Fibroblast of mammary gland (primary cell): ENCODE measurements around the gene SETX.

Source experiments
- DNase-seq: peaks from one replicate; pipeline ENCODE4 v3.0.0-alpha.2; 2010; ENCODE audit warnings: low read depth
- H3K4me3 ChIP-seq: 2 replicates; pipeline ENCODE4 v1.5.1; 2011; ENCODE audit warnings: low read depth, mild to moderate bottlenecking, low read length, moderate library complexity; ENCODE audit not compliant: control insufficient read depth
- TF ChIP-seq, protein P1 (sequence below): conservative IDR thresholded peaks from 2 replicates; pipeline ENCODE4 v1.5.1; 2011; ENCODE audit warnings: low read depth, low read length, inconsistent platforms; ENCODE audit not compliant: control insufficient read depth, insufficient read depth

The SETX gene

GRCh38 chr9:132370592-132370991, 15.8 kb upstream of the SETX start:
- no peak overlapping the region for H3K4me3 ChIP-seq
- no peak for DNase-seq
- TF ChIP-seq, protein P1, sequence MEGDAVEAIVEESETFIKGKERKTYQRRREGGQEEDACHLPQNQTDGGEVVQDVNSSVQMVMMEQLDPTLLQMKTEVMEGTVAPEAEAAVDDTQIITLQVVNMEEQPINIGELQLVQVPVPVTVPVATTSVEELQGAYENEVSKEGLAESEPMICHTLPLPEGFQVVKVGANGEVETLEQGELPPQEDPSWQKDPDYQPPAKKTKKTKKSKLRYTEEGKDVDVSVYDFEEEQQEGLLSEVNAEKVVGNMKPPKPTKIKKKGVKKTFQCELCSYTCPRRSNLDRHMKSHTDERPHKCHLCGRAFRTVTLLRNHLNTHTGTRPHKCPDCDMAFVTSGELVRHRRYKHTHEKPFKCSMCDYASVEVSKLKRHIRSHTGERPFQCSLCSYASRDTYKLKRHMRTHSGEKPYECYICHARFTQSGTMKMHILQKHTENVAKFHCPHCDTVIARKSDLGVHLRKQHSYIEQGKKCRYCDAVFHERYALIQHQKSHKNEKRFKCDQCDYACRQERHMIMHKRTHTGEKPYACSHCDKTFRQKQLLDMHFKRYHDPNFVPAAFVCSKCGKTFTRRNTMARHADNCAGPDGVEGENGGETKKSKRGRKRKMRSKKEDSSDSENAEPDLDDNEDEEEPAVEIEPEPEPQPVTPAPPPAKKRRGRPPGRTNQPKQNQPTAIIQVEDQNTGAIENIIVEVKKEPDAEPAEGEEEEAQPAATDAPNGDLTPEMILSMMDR, result no peak

- no peak overlapping the region for H3K4me3 ChIP-seq
- no peak for DNase-seq
- TF ChIP-seq, protein P1, result no peak
These were observed 14.6 kb upstream of the SETX start for GRCh38 chr9:132369421-132369820.

DNA sequence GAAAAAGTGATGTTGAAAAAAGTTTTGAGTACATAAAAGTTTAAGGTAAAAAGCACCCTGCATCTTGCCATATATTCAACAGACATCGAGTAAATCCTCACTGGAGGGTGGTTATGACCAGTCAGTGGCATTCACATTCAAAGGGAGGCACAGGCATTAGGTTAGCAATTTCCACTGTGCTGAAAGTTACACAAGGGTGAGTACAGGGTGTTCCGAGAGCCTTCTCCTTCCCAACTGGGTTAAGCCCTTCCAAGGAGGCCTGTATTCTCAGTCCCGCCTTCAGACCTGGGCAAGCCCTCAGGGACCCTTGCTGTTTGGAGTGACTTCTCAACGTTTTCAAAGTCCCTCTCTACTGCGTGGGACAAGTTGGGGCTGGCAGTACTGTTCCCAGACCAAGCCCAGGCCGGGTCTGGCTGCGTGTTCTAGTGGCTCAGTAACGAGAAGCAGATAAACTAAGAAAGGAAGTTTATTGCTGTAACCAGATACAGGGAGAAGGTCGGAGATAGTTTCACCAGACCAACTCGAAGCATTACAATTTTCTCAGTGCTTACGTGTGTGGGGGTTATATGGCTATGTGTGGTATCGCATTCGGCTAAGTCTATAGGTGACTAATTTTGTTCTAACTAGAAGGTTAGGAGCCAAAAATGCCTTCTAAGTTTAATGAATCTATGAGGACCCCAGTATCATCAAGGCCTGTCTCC, 13.0 kb upstream of the SETX start:
- TF ChIP-seq, protein P1, result no peak
- DNase-seq, result no peak
- H3K4me3 ChIP-seq, result no peak overlapping the region

DNA sequence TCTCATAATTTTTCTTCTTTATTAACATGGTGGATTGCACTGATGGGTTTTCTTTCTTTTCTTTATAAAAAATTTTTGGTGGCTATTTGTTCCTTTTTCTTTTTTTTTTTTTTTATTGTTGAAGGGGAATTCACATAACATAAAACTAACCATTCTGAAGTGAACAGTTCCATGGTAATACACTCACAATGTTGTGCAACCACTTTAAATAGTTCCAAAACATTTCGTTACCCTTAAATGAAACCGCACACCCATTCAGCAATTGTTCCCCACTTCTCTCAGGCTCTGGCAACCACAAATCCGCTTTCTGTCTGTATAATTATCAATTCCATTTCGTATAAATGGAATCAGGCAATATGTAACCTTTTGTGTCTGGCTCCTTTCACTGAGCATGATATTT, 11.7 kb upstream of the SETX start:
- no peak for DNase-seq
- H3K4me3 ChIP-seq, result no peak overlapping the region
- TF ChIP-seq, protein P1, result no peak

DNA sequence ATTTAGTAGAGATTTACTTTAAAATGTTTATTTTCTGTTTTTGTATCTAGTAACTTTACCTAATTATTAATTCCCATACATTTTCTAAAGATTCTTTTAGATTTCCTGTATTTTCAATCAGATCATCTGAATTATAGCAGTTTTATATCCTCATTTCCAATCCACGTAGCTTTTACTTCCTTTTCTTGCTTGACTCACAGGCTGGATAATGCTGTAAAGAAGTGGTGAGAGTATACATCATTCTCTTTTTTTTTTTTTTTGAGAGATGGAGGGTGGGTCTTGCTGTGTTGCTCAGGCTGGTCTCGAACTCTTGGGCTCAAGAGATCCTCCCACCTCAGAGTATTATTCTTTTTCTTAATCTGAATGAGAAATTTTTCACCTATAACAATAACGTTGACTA, 11.2 kb upstream of the SETX start:
- no peak overlapping the region for H3K4me3 ChIP-seq
- TF ChIP-seq, protein P1, result no peak
- DNase-seq, result no peak

DNA sequence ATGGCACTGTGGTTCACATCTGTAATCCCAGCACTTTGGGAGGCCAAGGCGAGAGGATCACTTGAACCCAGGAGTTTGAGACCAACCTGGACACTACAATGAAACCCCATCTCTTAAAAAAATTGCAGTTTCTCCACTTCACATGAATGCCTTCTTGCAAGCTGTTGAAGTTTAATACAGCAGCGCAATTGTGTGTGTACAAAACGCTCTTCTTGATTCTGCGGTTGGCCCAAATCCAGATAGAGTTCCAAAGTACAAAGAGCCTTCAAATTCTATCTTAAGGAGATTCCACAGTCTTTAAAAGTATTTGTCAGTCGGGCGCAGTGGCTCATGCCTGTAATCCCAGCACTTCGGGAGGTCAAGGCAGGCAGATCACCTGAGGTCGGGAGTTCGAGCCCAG, 9.3 kb upstream of the SETX start:
- no peak overlapping the region for H3K4me3 ChIP-seq
- TF ChIP-seq, protein P1, result no peak
- no peak for DNase-seq

DNA sequence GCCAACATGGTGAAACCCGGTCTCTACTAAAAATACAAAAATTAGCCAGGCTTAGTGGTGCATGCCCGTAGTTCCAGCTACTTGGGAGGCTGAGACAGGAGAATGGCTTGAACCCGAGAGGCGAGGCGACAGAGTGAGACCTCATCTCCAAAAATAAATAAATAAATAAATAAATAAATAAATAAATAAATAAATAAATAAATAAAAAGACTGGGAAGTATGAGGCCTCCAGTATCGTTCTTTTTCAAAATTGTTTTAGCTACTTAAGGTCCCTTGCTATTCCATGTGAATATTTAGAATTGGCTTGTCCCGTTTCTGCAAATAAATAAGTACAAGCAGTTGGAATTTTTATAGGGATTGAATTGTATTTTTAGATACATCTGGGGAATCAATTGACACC, 3.0 kb upstream of the SETX start:
- TF ChIP-seq, protein P1, result no peak
- no peak for DNase-seq
- no peak overlapping the region for H3K4me3 ChIP-seq
